ENCODE results near the gene POLR2I. TPM values are rescaled to one million over a fixed set of nuclear protein-coding genes. Genes with fewer than 3 reads are reported as not detected.

Gene POLR2I
- polyA plus RNA-seq (31.3 to 63.2 TPM (median 34.3 TPM) in 3 replicates), polyA minus RNA-seq (90.8 to 122 TPM (median 105 TPM) in 3 replicates)
- 70.3 TPM for polyA plus RNA-seq (2011; ENCODE audit: low read depth)
- polyA plus RNA-seq (2011; cell fraction: cytosol; rRNA removed) = 43.2 and 86.9 TPM in 2 replicates
- polyA plus RNA-seq (2011; cell fraction: nucleus; rRNA removed) = 12.1 and 14.1 TPM in 2 replicates
- 130 and 164 TPM in 2 replicates for polyA plus RNA-seq (2012; ENCODE audit: low replicate concordance)
- polyA minus RNA-seq (2011; cell fraction: cytosol; rRNA and poly(A)+ RNA removed) = 149 TPM
- 15.4 and 17.1 TPM in 2 replicates for polyA minus RNA-seq (2011; cell fraction: nucleus; rRNA and poly(A)+ RNA removed)

- Histone ChIP-seq H3K9ac (ENCODE audit: control insufficient read depth, extremely low read depth, insufficient read depth, low read length) (peak within 1 kb of the TSS; percentile 93), H3K27ac (ENCODE audit: control insufficient read depth, insufficient read depth, low read length) (peak within 1 kb of the TSS; percentile 90), H3K79me2 (ENCODE audit: control insufficient read depth, insufficient read depth, low read length) (peaks cover 19% of the 10 kb centered on the region), H3K9me3 (ENCODE audit: control insufficient read depth, low read depth, low read length) (no peaks in the 10 kb centered on the region), H2AFZ (ENCODE audit: control insufficient read depth, low read length) (peak within 1 kb of the TSS; percentile 91), H3K36me3 (ENCODE audit: control insufficient read depth in 2 of 2, extremely low read depth in 1 of 2, insufficient read depth in 2 of 2, low read length in 2 of 2) (peaks cover 14 to 21% of the 10 kb centered on the region in 2 experiments), H3K4me3 (ENCODE audit: control insufficient read depth in 2 of 3, extremely low read depth in 1 of 3, insufficient read depth in 2 of 3, low read depth in 1 of 3, low read length in 3 of 3) (peak within 1 kb of the TSS; percentile 83 to 97 (median 94)), H3K27me3 (ENCODE audit: control insufficient read depth, extremely low read depth, insufficient read depth, low read length) (no peaks in the 10 kb centered on the region), H3K4me2 (ENCODE audit: control insufficient read depth, extremely low read depth, insufficient read depth, low read depth, low read length) (peak within 1 kb of the TSS; percentile 97), H4K20me1 (ENCODE audit: control insufficient read depth, extremely low read depth, insufficient read depth, low read length) (peaks cover 3% of the 10 kb centered on the region), H3K9me1 (ENCODE audit: control insufficient read depth, extremely low read depth, insufficient read depth, low read length) (no peaks in the 10 kb centered on the region), H3K4me1 (ENCODE audit: control insufficient read depth, extremely low read depth, insufficient read depth, low read length) (peaks cover 10% of the 10 kb centered on the region)
- TF ChIP-seq EZH2 (IDR thresholded peaks at IDR 0.05; ENCODE audit: low read length) (no peak), CTCF (optimal IDR thresholded peaks at IDR 0.05 in 1 of 3, IDR thresholded peaks at IDR 0.05 in 1 of 3, conservative IDR thresholded peaks at IDR 0.05 in 1 of 3; ENCODE audit: extremely low read depth in 1 of 3, insufficient read depth in 2 of 3, low read length in 3 of 3) (no peak)
- DNase-seq (ENCODE audit: low read depth, low spot score) = peak; percentile 99
- FAIRE-seq = peak; percentile 72
- dilution Hi-C loops (cut with MboI; ENCODE audit: extremely low pct_ligation_motif_present, low sequenced_read_pairs) = no loop called here
Measured at GRCh38 chr19:36114721-36115452, at the start of gene POLR2I. POLR2I (minus strand) TSS chr19:36114875; CDS start chr19:36114856, 19 bp downstream.

GRCh38 chr19:36163813-36164212 is 49.1 kb upstream of the POLR2I start:
- Histone ChIP-seq H3K79me2 (ENCODE audit: control insufficient read depth, insufficient read depth, low read length) (no peaks in the 10 kb centered on the region), H2AFZ (ENCODE audit: control insufficient read depth, low read length) (no peak overlapping the region), H3K27ac (ENCODE audit: control insufficient read depth, insufficient read depth, low read length) (no peak overlapping the region), H3K9me1 (ENCODE audit: control insufficient read depth, extremely low read depth, insufficient read depth, low read length) (no peaks in the 10 kb centered on the region), H3K36me3 (ENCODE audit: control insufficient read depth in 2 of 2, extremely low read depth in 1 of 2, insufficient read depth in 2 of 2, low read length in 2 of 2) (peaks cover 6 to 10% of the 10 kb centered on the region in 2 experiments), H3K27me3 (ENCODE audit: control insufficient read depth, extremely low read depth, insufficient read depth, low read length) (no peaks in the 10 kb centered on the region), H4K20me1 (ENCODE audit: control insufficient read depth, extremely low read depth, insufficient read depth, low read length) (no peaks in the 10 kb centered on the region), H3K9me3 (ENCODE audit: control insufficient read depth, low read depth, low read length) (no peaks in the 10 kb centered on the region), H3K9ac (ENCODE audit: control insufficient read depth, extremely low read depth, insufficient read depth, low read length) (no peak overlapping the region), H3K4me3 (ENCODE audit: control insufficient read depth in 2 of 3, extremely low read depth in 1 of 3, insufficient read depth in 2 of 3, low read depth in 1 of 3, low read length in 3 of 3) (no peak overlapping the region), H3K4me2 (ENCODE audit: control insufficient read depth, extremely low read depth, insufficient read depth, low read depth, low read length) (no peak overlapping the region), H3K4me1 (ENCODE audit: control insufficient read depth, extremely low read depth, insufficient read depth, low read length) (peaks cover 6% of the 10 kb centered on the region)
- DNase-seq (ENCODE audit: low read depth, low spot score) = no peak
- FAIRE-seq = no peak
- TF ChIP-seq EZH2 (IDR thresholded peaks at IDR 0.05; ENCODE audit: low read length) (no peak), CTCF (optimal IDR thresholded peaks at IDR 0.05 in 1 of 3, IDR thresholded peaks at IDR 0.05 in 1 of 3, conservative IDR thresholded peaks at IDR 0.05 in 1 of 3; ENCODE audit: extremely low read depth in 1 of 3, insufficient read depth in 2 of 3, low read length in 3 of 3) (no peak)
- dilution Hi-C loops (cut with MboI; ENCODE audit: extremely low pct_ligation_motif_present, low sequenced_read_pairs) = no loop called here
